Measurements from ENCODE around the gene IL1B.

GRCh38 chr2:112850588-112850987 is 14.0 kb upstream of the IL1B start:
- TF ChIP-seq, protein P1, sequence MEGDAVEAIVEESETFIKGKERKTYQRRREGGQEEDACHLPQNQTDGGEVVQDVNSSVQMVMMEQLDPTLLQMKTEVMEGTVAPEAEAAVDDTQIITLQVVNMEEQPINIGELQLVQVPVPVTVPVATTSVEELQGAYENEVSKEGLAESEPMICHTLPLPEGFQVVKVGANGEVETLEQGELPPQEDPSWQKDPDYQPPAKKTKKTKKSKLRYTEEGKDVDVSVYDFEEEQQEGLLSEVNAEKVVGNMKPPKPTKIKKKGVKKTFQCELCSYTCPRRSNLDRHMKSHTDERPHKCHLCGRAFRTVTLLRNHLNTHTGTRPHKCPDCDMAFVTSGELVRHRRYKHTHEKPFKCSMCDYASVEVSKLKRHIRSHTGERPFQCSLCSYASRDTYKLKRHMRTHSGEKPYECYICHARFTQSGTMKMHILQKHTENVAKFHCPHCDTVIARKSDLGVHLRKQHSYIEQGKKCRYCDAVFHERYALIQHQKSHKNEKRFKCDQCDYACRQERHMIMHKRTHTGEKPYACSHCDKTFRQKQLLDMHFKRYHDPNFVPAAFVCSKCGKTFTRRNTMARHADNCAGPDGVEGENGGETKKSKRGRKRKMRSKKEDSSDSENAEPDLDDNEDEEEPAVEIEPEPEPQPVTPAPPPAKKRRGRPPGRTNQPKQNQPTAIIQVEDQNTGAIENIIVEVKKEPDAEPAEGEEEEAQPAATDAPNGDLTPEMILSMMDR (IDR thresholded peaks at IDR 0.05; ENCODE audit: poor library complexity, severe bottlenecking), result no peak
- TF ChIP-seq EZH2 (IDR thresholded peaks at IDR 0.05; ENCODE audit: borderline replicate concordance, insufficient read depth, low read length, poor library complexity, severe bottlenecking), result no peak
- no peak for TF ChIP-seq RAD21 (conservative IDR thresholded peaks at IDR 0.05)
- no peak for TF ChIP-seq REST (IDR thresholded peaks at IDR 0.05; ENCODE audit: borderline replicate concordance)
- TF ChIP-seq POLR2AphosphoS5 (IDR thresholded peaks at IDR 0.05), result no peak
- TF ChIP-seq SMC3 (conservative IDR thresholded peaks at IDR 0.05; ENCODE audit: poor library complexity), result no peak
- TF ChIP-seq TAF1 (IDR thresholded peaks at IDR 0.05; ENCODE audit: low read depth), result no peak
- TF ChIP-seq EP300 (conservative IDR thresholded peaks at IDR 0.05; ENCODE audit: poor library complexity, severe bottlenecking), result no peak
